Smooth muscle cell (in vitro differentiated cells): Measurements from ENCODE around the gene TEX38. TPM values are rescaled to one million over a fixed set of nuclear protein-coding genes. Genes with fewer than 3 reads are reported as not detected.
"Not testable (repeated sequence)": the region's sequence is repeated elsewhere in the genome, so short reads cannot be mapped to it uniquely, and the experiment has no call there.

Experiments used
- DNase-seq: peaks from one replicate; lab custom pipeline; 2025; ENCODE audit not compliant: unreplicated experiment; lab: John Stamatoyannopoulos, UW
- H2AFZ ChIP-seq: fragments of 200-600 bp; sonication (generic); 2 replicates; pipeline ENCODE4 v1.6.0; 2016; ENCODE audit warnings: antibody characterized with exemption, low read depth, mild to moderate bottlenecking
- H3F3A ChIP-seq: fragments of 200-600 bp; sonication (generic); 2 replicates; pipeline ENCODE4 v1.6.0; 2017; ENCODE audit warnings: antibody characterized with exemption, low read depth
- H3K27ac ChIP-seq: fragments of 200-600 bp; sonication (generic); 2 replicates; pipeline ENCODE4 v1.5.1; 2016; ENCODE audit warnings: low read depth, mild to moderate bottlenecking
- H3K27me3 ChIP-seq: fragments of 200-600 bp; sonication (generic); 2 replicates; pipeline ENCODE4 v1.6.1; 2016; ENCODE audit warnings: low read depth, mild to moderate bottlenecking
- H3K36me3 ChIP-seq: fragments of 200-600 bp; sonication (generic); 2 replicates; pipeline ENCODE4 v1.5.1; 2016; ENCODE audit warnings: low read depth
- H3K4me1 ChIP-seq: fragments of 200-600 bp; sonication (generic); 2 replicates; pipeline ENCODE4 v1.5.1; 2016; ENCODE audit warnings: low read depth
- H3K4me2 ChIP-seq: fragments of 200-600 bp; sonication (generic); 2 replicates; pipeline ENCODE4 v1.6.0; 2016; ENCODE audit warnings: mild to moderate bottlenecking
- H3K4me3 ChIP-seq: fragments of 200-600 bp; sonication (generic); 2 replicates; pipeline ENCODE4 v1.5.1; 2016; ENCODE audit warnings: mild to moderate bottlenecking
- H3K79me2 ChIP-seq: fragments of 200-600 bp; sonication (generic); 2 replicates; pipeline ENCODE4 v1.6.0; 2016; ENCODE audit warnings: low read depth, mild to moderate bottlenecking
- H3K9ac ChIP-seq: fragments of 200-600 bp; sonication (generic); 2 replicates; pipeline ENCODE4 v1.6.0; 2016; ENCODE audit warnings: low read depth
- H3K9me3 ChIP-seq: fragments of 200-600 bp; sonication (generic); replicated peaks from 2 replicates; pipeline ENCODE4 v1.5.1; 2016; ENCODE audit warnings: low read depth
- H4K20me1 ChIP-seq: fragments of 200-600 bp; sonication (generic); 2 replicates; pipeline ENCODE4 v1.6.0; 2016; ENCODE audit warnings: low read depth
- CTCF ChIP-seq: fragments of 200-600 bp; sonication (generic); IDR thresholded peaks from 2 replicates; pipeline ENCODE4 v1.5.1; 2017; ENCODE audit warnings: borderline replicate concordance, mild to moderate bottlenecking, antibody characterized with exemption; ENCODE audit not compliant: insufficient read depth, poor library complexity, severe bottlenecking
- WGBS: methylation state at CpG from one replicate; pipeline ENCODE4 v1.1.7; 2016; ENCODE audit warnings: low lambda C conversion rate; 5-methylcytosine and 5-hydroxymethylcytosine counted together
- polyA plus RNA-seq: library from polyadenylated mRNA; unstranded; fragments of >200 nt; fragmentation: Nextera tagmentation; extraction: Ambion mirVana; gene quantifications from 2 replicates; pipeline ENCODE4 v1.2.1, GENCODE V29; 2016
- total RNA-seq: library from RNA; depleted of rRNA; stranded (reverse); fragments of >200 nt; gene quantifications from 2 replicates; pipeline ENCODE4 v1.2.3, GENCODE V29; 2014

Gene TEX38
- total and polyA plus RNA-seq, 2 experiments from 2014 or later, result not detected

GRCh38 chr1:46652321-46653100 is 19.1 kb upstream of the TEX38 start:
- Histone ChIP-seq H2AFZ (no peak overlapping the region), H3K79me2 (no peaks in the 10 kb centered on the region), H4K20me1 (no peaks in the 10 kb centered on the region), H3K36me3 (peaks cover 19% of the 10 kb centered on the region), H3K9me3 (no peaks in the 10 kb centered on the region), H3K4me1 (no peaks in the 10 kb centered on the region), H3K9ac (peak overlapping the region; percentile 43), H3F3A (no peaks in the 10 kb centered on the region), H3K4me3 (no peak overlapping the region), H3K4me2 (peak overlapping the region; percentile 50), H3K27me3 (no peaks in the 10 kb centered on the region), H3K27ac (peak overlapping the region; percentile 88)
- TF ChIP-seq CTCF, result no peak
- 64% methylated on average over 6 of the region's 6 CpGs for WGBS
- no peak for DNase-seq

- peaks cover 25% of the 10 kb centered on the region for H3K36me3 ChIP-seq
- H3K27me3 ChIP-seq, result no peaks in the 10 kb centered on the region
- H3K4me2 ChIP-seq, result peak overlapping the region; percentile 50
- no peak overlapping the region for H2AFZ ChIP-seq
- DNase-seq, result no peak
- H3K79me2 ChIP-seq, result no peaks in the 10 kb centered on the region
- no peaks in the 10 kb centered on the region for H3K9me3 ChIP-seq
- 29% methylated on average over 2 of the region's 2 CpGs for WGBS
- peak overlapping the region; percentile 6 for H3K4me3 ChIP-seq
- peak overlapping the region; percentile 88 for H3K27ac ChIP-seq
- H3F3A ChIP-seq, result no peaks in the 10 kb centered on the region
- peak overlapping the region; percentile 43 for H3K9ac ChIP-seq
- no peaks in the 10 kb centered on the region for H3K4me1 ChIP-seq
- no peaks in the 10 kb centered on the region for H4K20me1 ChIP-seq
- TF ChIP-seq CTCF, result no peak
These were observed 18.2 kb upstream of the TEX38 start for GRCh38 chr1:46653405-46653958.

- no peaks in the 10 kb centered on the region for H4K20me1 ChIP-seq
- no peaks in the 10 kb centered on the region for H3K27me3 ChIP-seq
- H3K9ac ChIP-seq, result no peak overlapping the region
- H3K79me2 ChIP-seq, result no peaks in the 10 kb centered on the region
- TF ChIP-seq CTCF, result no peak
- no peaks in the 10 kb centered on the region for H3K9me3 ChIP-seq
- DNase-seq, result no peak
- peaks cover 25% of the 10 kb centered on the region for H3K36me3 ChIP-seq
- H3K4me1 ChIP-seq, result no peaks in the 10 kb centered on the region
- WGBS, result 96% methylated on average over 1 of the region's 1 CpG
- H3K4me3 ChIP-seq, result peak overlapping the region; percentile 6
- no peak overlapping the region for H2AFZ ChIP-seq
- H3F3A ChIP-seq, result no peaks in the 10 kb centered on the region
- peak overlapping the region; percentile 50 for H3K4me2 ChIP-seq
- peak overlapping the region; percentile 88 for H3K27ac ChIP-seq
These were observed 17.6 kb upstream of the TEX38 start for GRCh38 chr1:46654012-46654411.

- not testable (repeated sequence) for H3K27ac ChIP-seq, H3K79me2 ChIP-seq
- H3K36me3 ChIP-seq, result peaks cover 18% of the 10 kb centered on the region
These were observed 17.0 kb upstream of the TEX38 start for GRCh38 chr1:46654698-46655097.

More at GRCh38 chr1:46654698-46655097, 17.0 kb upstream of the TEX38 start:
- not testable (repeated sequence) for H3K4me1 ChIP-seq, H2AFZ ChIP-seq, H3K4me2 ChIP-seq, DNase-seq, H3F3A ChIP-seq, H3K9me3 ChIP-seq, H3K4me3 ChIP-seq, H3K27me3 ChIP-seq, H4K20me1 ChIP-seq, H3K9ac ChIP-seq
- WGBS, result 100% methylated on average over 2 of the region's 2 CpGs
